HEK293 (cell line): ENCODE results near the gene MSI2.

Source experiments
- CTCF ChIA-PET: fragments of 350-600 bp; formaldehyde crosslinking; extraction: SDS; loops from one replicate; lab custom pipeline; 2021; ENCODE audit warnings: antibody characterized with exemption; lab: Yijun Ruan, JAX
- POLR2A ChIA-PET: fragments of 300-600 bp; formaldehyde crosslinking; extraction: SDS; loops from one replicate; lab custom pipeline; 2020; ENCODE audit warnings: antibody characterized with exemption, inconsistent platforms; lab: Yijun Ruan, JAX
- H3K27ac ChIP-seq: fragments of 200-500 bp; sonication (Bioruptor generic); 2 replicates; pipeline ENCODE4 v1.5.1; 2014; ENCODE audit warnings: low read depth, low read length, control low read depth, inconsistent platforms; ENCODE audit errors: extremely low read depth
- H3K36me3 ChIP-seq, 2 experiments: fragments of 200-500 bp in 1 of 2; sonication (Bioruptor generic) in 1 of 2; 1 replicate in 1 of 2; 2 replicates in 1 of 2; pipeline ENCODE4 v1.5.1; 2014 to 2017; ENCODE audit warnings: inconsistent platforms in 2 of 2, low read length in 2 of 2; ENCODE audit not compliant: control insufficient read depth in 2 of 2, insufficient read depth in 1 of 2
- H3K4me1 ChIP-seq: fragments of 200-500 bp; sonication (Bioruptor generic); 2 replicates; pipeline ENCODE4 v1.5.1; 2014; ENCODE audit warnings: mild to moderate bottlenecking, low read length, inconsistent platforms; ENCODE audit not compliant: control insufficient read depth, insufficient read depth
- H3K4me3 ChIP-seq: 2 replicates; pipeline ENCODE4 v1.5.1; 2011; ENCODE audit warnings: low read depth, mild to moderate bottlenecking, control low read depth, low read length, moderate library complexity
- H3K9me3 ChIP-seq: fragments of 200-500 bp; sonication (Bioruptor generic); 2 replicates; pipeline ENCODE4 v1.5.1; 2014; ENCODE audit warnings: low read depth, low read length, inconsistent platforms; ENCODE audit not compliant: control insufficient read depth, insufficient read depth
- EGR2 ChIP-seq: fragments of 450-650 bp; formaldehyde crosslinking; IDR thresholded peaks from 2 replicates; pipeline ENCODE4 v1.5.1; 2016; ENCODE audit warnings: low read depth, missing biosample characterization, missing genetic modification characterization
- GLIS1 ChIP-seq: fragments of 450-650 bp; formaldehyde crosslinking; IDR thresholded peaks from 2 replicates; pipeline ENCODE4 v1.5.1; 2016; ENCODE audit warnings: missing biosample characterization, missing genetic modification characterization
- KLF1 ChIP-seq: fragments of 450-650 bp; formaldehyde crosslinking; IDR thresholded peaks from 2 replicates; pipeline ENCODE4 v1.5.1; 2016; ENCODE audit warnings: missing biosample characterization, missing genetic modification characterization
- RBAK ChIP-seq: fragments of 450-650 bp; formaldehyde crosslinking; IDR thresholded peaks from 2 replicates; pipeline ENCODE4 v1.5.1; 2016; ENCODE audit warnings: missing biosample characterization, missing genetic modification characterization
- SCRT2 ChIP-seq: fragments of 450-650 bp; formaldehyde crosslinking; IDR thresholded peaks from 2 replicates; pipeline ENCODE4 v1.5.1; 2016; ENCODE audit warnings: missing biosample characterization, missing genetic modification characterization
- ZBTB48 ChIP-seq: fragments of 450-650 bp; formaldehyde crosslinking; IDR thresholded peaks from 2 replicates; pipeline ENCODE4 v1.5.1; 2016; ENCODE audit warnings: missing biosample characterization, missing genetic modification characterization
- ZEB2 ChIP-seq: fragments of 450-650 bp; formaldehyde crosslinking; IDR thresholded peaks from 2 replicates; pipeline ENCODE4 v1.5.1; 2016; ENCODE audit warnings: missing biosample characterization, missing genetic modification characterization
- ZFHX2 ChIP-seq: fragments of 450-650 bp; formaldehyde crosslinking; conservative IDR thresholded peaks from 2 replicates; pipeline ENCODE4 v1.5.1; 2016; ENCODE audit warnings: missing biosample characterization, missing genetic modification characterization
- ZNF18 ChIP-seq: fragments of 450-650 bp; formaldehyde crosslinking; IDR thresholded peaks from 2 replicates; pipeline ENCODE4 v1.5.1; 2016; ENCODE audit warnings: missing biosample characterization, missing genetic modification characterization
- ZNF202 ChIP-seq: fragments of 450-650 bp; formaldehyde crosslinking; IDR thresholded peaks from 2 replicates; pipeline ENCODE4 v1.5.1; 2016; ENCODE audit warnings: missing biosample characterization, missing genetic modification characterization, borderline replicate concordance
- ZNF221 ChIP-seq: fragments of 450-650 bp; formaldehyde crosslinking; IDR thresholded peaks from 2 replicates; pipeline ENCODE4 v1.5.1; 2017; ENCODE audit warnings: missing biosample characterization, missing genetic modification characterization, borderline replicate concordance
- ZNF223 ChIP-seq: fragments of 450-650 bp; formaldehyde crosslinking; IDR thresholded peaks from 2 replicates; pipeline ENCODE4 v1.5.1; 2016; ENCODE audit warnings: missing biosample characterization, missing genetic modification characterization
- ZNF274 ChIP-seq, 2 experiments: fragments of 200-500 bp in 1 of 2; fragments of 450-650 bp in 1 of 2; sonication (Bioruptor generic) in 1 of 2; formaldehyde crosslinking in 1 of 2; IDR thresholded peaks; 2 replicates each; pipeline versions ENCODE4 v1.5.1 to v1.6.1; 2014 to 2016; ENCODE audit warnings: borderline replicate concordance in 1 of 2, inconsistent platforms in 1 of 2, low read length in 1 of 2, missing biosample characterization in 1 of 2, missing genetic modification characterization in 1 of 2
- ZNF341 ChIP-seq: fragments of 450-650 bp; formaldehyde crosslinking; IDR thresholded peaks from 2 replicates; pipeline ENCODE4; 2016; ENCODE audit warnings: low read depth, missing biosample characterization, missing genetic modification characterization
- ZNF37A ChIP-seq: fragments of 450-650 bp; IDR thresholded peaks from 2 replicates; pipeline ENCODE4 v1.5.1; 2018; ENCODE audit warnings: missing biosample characterization, missing genetic modification characterization
- ZNF580 ChIP-seq: fragments of 450-650 bp; formaldehyde crosslinking; IDR thresholded peaks from 2 replicates; pipeline ENCODE4 v1.5.1; 2016; ENCODE audit warnings: missing biosample characterization, missing genetic modification characterization
- ZNF660 ChIP-seq: fragments of 450-650 bp; IDR thresholded peaks from 2 replicates; pipeline ENCODE4 v1.5.1; 2018; ENCODE audit warnings: missing biosample characterization, mild to moderate bottlenecking, missing genetic modification characterization
- ZNF747 ChIP-seq: fragments of 450-650 bp; formaldehyde crosslinking; IDR thresholded peaks from 2 replicates; pipeline ENCODE4 v1.5.1; 2016; ENCODE audit warnings: missing biosample characterization, missing genetic modification characterization
- TF ChIP-seq, protein P1 (sequence below): fragments of 450-650 bp; formaldehyde crosslinking; IDR thresholded peaks from 2 replicates; pipeline ENCODE4 v1.5.1; 2016; ENCODE audit warnings: missing biosample characterization, missing genetic modification characterization
- TF ChIP-seq, protein P2 (sequence below): fragments of 450-650 bp; formaldehyde crosslinking; IDR thresholded peaks from 2 replicates; pipeline ENCODE4 v1.5.1; 2016; ENCODE audit warnings: missing biosample characterization, missing genetic modification characterization
- TF ChIP-seq, protein P3 (sequence below): fragments of 450-650 bp; IDR thresholded peaks from 2 replicates; pipeline ENCODE4 v1.5.1; 2018; ENCODE audit warnings: missing biosample characterization, mild to moderate bottlenecking, missing genetic modification characterization

Gene MSI2

DNA sequence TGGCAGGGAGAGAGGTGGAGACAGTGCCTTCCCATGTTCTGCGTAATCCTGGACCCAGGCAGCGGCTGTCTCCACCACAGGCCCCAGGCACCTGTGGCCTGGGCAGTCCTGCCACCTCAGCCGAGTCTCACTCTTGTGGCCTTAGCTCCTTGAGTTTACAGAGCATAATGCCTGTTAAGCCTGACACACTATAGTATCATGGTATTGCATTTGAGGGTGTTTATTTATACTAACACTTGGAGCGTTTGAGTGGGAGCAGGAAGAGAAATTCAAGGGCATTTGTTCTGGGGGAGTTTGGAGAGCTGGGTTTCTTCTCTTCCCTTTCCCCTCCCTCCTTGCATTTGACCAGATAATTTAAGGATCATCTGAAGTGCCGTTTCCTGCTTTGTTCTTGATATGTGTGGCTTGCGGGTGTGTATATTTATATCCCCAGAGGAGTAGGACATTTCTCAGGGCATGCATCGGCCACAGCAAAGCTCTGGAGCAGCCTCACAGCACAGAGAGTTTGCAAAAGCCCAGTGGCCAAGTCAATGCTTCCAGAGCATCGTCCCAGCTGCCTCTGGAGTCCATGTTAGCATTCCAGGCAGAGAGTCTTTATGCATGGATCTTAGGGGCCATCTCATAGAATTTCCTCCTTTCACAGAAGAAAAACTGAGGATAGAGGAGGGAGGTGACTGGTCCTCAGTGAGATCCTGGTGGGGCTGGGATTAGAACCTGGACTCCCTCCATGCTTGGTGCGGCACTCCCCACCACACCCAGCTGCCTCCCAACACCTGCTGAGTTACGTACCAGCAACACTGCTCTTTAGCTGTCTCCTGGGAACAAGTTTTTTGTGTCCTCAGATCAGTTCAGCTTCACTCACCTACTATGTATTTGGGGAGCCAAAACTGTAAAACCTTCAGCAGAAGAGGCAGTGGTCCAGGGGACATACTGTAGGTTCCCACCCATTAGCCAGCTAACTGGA lies 266.0 kb downstream of the MSI2 start:
- Histone ChIP-seq H3K27ac (peak overlapping the region; percentile 29; the same call in 1 of the 2 replicates), H3K9me3 (no peaks in the 10 kb centered on the region), H3K4me1 (peaks cover 20% of the 10 kb centered on the region), H3K4me3 (no peak overlapping the region), H3K36me3 (no peaks in the 10 kb centered on the region)
- ChIA-PET CTCF (interaction anchor here (0.5 to 0.7 kb wide), 4 partner anchors 9 to 569 kb away, joined by 3 read pairs; no protein-coding TSS in a partner anchor), POLR2A (no interaction called here)
- no peak for TF ChIP-seq ZNF223 (tag by site-specific recombination)
- no peak for TF ChIP-seq ZNF202 (tag by site-specific recombination)
- no peak for TF ChIP-seq ZNF660 (tag by site-specific recombination)
- TF ChIP-seq ZFHX2 (tag by site-specific recombination) = peak; percentile 68
- TF ChIP-seq SCRT2 = peak; percentile 56
- TF ChIP-seq ZNF18 (tag by site-specific recombination) = no peak
- no peak for TF ChIP-seq RBAK (tag by site-specific recombination)
- no peak for TF ChIP-seq ZNF37A (tag by site-specific recombination)
- no peak for TF ChIP-seq ZNF580 (tag by site-specific recombination)
- no peak for TF ChIP-seq ZNF747 (tag by site-specific recombination)
- TF ChIP-seq EGR2 (tag by site-specific recombination) = peak; percentile 46; the same call in 1 of the 2 replicates
- TF ChIP-seq ZEB2 = no peak
- TF ChIP-seq, protein P1, sequence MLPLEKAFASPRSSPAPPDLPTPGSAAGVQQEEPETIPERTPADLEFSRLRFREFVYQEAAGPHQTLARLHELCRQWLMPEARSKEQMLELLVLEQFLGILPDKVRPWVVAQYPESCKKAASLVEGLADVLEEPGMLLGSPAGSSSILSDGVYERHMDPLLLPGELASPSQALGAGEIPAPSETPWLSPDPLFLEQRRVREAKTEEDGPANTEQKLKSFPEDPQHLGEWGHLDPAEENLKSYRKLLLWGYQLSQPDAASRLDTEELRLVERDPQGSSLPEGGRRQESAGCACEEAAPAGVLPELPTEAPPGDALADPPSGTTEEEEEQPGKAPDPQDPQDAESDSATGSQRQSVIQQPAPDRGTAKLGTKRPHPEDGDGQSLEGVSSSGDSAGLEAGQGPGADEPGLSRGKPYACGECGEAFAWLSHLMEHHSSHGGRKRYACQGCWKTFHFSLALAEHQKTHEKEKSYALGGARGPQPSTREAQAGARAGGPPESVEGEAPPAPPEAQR (tag by site-specific recombination) = no peak
- peak; percentile 93 for TF ChIP-seq KLF1 (tag by site-specific recombination)
- 0 out of 2 replicates have a peak, but pooled peaks have one; percentile 27 for TF ChIP-seq ZNF341 (tag by site-specific recombination)
- TF ChIP-seq ZBTB48 (tag by site-specific recombination) = 0 out of 2 replicates have a peak, but pooled peaks have one; percentile 15
- TF ChIP-seq ZNF221 = no peak
- TF ChIP-seq, protein P2, sequence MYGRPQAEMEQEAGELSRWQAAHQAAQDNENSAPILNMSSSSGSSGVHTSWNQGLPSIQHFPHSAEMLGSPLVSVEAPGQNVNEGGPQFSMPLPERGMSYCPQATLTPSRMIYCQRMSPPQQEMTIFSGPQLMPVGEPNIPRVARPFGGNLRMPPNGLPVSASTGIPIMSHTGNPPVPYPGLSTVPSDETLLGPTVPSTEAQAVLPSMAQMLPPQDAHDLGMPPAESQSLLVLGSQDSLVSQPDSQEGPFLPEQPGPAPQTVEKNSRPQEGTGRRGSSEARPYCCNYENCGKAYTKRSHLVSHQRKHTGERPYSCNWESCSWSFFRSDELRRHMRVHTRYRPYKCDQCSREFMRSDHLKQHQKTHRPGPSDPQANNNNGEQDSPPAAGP = no peak
- TF ChIP-seq ZNF274 (IDR thresholded peaks at IDR 0.05; ENCODE audit: low read length) = no peak
- no peak for TF ChIP-seq ZNF274 (tag by site-specific recombination; IDR thresholded peaks at IDR 0.05; ENCODE audit: borderline replicate concordance)
- TF ChIP-seq, protein P3, sequence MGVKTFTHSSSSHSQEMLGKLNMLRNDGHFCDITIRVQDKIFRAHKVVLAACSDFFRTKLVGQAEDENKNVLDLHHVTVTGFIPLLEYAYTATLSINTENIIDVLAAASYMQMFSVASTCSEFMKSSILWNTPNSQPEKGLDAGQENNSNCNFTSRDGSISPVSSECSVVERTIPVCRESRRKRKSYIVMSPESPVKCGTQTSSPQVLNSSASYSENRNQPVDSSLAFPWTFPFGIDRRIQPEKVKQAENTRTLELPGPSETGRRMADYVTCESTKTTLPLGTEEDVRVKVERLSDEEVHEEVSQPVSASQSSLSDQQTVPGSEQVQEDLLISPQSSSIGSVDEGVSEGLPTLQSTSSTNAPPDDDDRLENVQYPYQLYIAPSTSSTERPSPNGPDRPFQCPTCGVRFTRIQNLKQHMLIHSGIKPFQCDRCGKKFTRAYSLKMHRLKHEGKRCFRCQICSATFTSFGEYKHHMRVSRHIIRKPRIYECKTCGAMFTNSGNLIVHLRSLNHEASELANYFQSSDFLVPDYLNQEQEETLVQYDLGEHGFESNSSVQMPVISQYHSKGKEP (tag by site-specific recombination) = peak; percentile 43; the same call in 1 of the 2 replicates
- TF ChIP-seq GLIS1 (tag by site-specific recombination) = peak; percentile 48
